IMR-90 (cell line): ENCODE results near the gene PCSK6. TPM values are rescaled to one million over a fixed set of nuclear protein-coding genes. Genes with fewer than 3 reads are reported as not detected.

Experiments used
- ATAC-seq: fragments of 200-7000 bp; cut with Tn5 transposase; 2 replicates; pipeline ENCODE4 v1.9.1; 2020; ENCODE audit warnings: low read depth, mild to moderate bottlenecking, moderate library complexity
- BruUV-seq: library from RNA; stranded (reverse); fragments of 400-500 nt; replicated peaks from 2 replicates; lab custom pipeline; 2021; lab: Mats Ljungman, UMichigan
- CTCF ChIA-PET: fragments of 300-600 bp; formaldehyde crosslinking; extraction: SDS; loops from one replicate; lab custom pipeline; 2021; ENCODE audit warnings: antibody characterized with exemption; lab: Yijun Ruan, JAX
- POLR2A ChIA-PET: fragments of 300-600 bp; sonication (Branson Sonifier 250); formaldehyde crosslinking; loops from one replicate; lab custom pipeline; 2022; ENCODE audit warnings: antibody characterized with exemption; ENCODE audit not compliant: unreplicated experiment; lab: Charles Lee
- DNase-seq: peaks from one replicate; pipeline ENCODE4 v3.0.0; 2013
- H2AFZ ChIP-seq: replicated peaks from 2 replicates; pipeline ENCODE3; 2013; ENCODE audit warnings: low read length, mild to moderate bottlenecking; ENCODE audit not compliant: poor library complexity
- H2AK5ac ChIP-seq: 2 replicates; pipeline ENCODE4 v1.6.1; 2013; ENCODE audit warnings: low read depth, low read length, inconsistent platforms
- H2AK9ac ChIP-seq: replicated peaks from 2 replicates; pipeline ENCODE3; 2013; ENCODE audit warnings: mild to moderate bottlenecking, low read depth, low read length, moderate library complexity; ENCODE audit not compliant: poor library complexity
- H2BK120ac ChIP-seq: 2 replicates; pipeline ENCODE4 v1.6.1; 2013; ENCODE audit warnings: low read depth, low read length, inconsistent platforms
- H2BK15ac ChIP-seq: 3 replicates; pipeline ENCODE4 v1.6.1; 2013; ENCODE audit warnings: low read depth, low read length, inconsistent platforms
- H2BK20ac ChIP-seq: 2 replicates; pipeline ENCODE4 v1.6.1; 2013; ENCODE audit warnings: low read depth, mild to moderate bottlenecking, inconsistent platforms, low read length, moderate library complexity
- H2BK5ac ChIP-seq: 2 replicates; pipeline ENCODE4 v1.6.1; 2013; ENCODE audit warnings: mild to moderate bottlenecking, low read depth, low read length, inconsistent platforms; ENCODE audit not compliant: poor library complexity, severe bottlenecking
- H3K14ac ChIP-seq: replicated peaks from 2 replicates; pipeline ENCODE4 v1.6.1; 2013; ENCODE audit warnings: low read depth, low read length, inconsistent platforms
- H3K18ac ChIP-seq: 2 replicates; pipeline ENCODE4 v1.6.1; 2013; ENCODE audit warnings: low read depth, low read length, control low read depth
- H3K23ac ChIP-seq: 2 replicates; pipeline ENCODE4 v1.6.1; 2013; ENCODE audit warnings: low read depth, low read length, inconsistent platforms
- H3K27ac ChIP-seq: 2 replicates; pipeline ENCODE4 v1.5.1; 2013; ENCODE audit warnings: mild to moderate bottlenecking, control low read depth, low read length; ENCODE audit not compliant: insufficient read depth
- H3K27me3 ChIP-seq: 2 replicates; pipeline ENCODE4 v1.6.1; 2013; ENCODE audit warnings: low read length; ENCODE audit not compliant: control insufficient read depth, insufficient read depth
- H3K36me3 ChIP-seq: 2 replicates; pipeline ENCODE4 v1.6.1; 2013; ENCODE audit warnings: low read length, mixed read lengths; ENCODE audit not compliant: control insufficient read depth, insufficient read depth
- H3K4ac ChIP-seq: 2 replicates; pipeline ENCODE4 v1.6.1; 2013; ENCODE audit warnings: low read depth, low read length, inconsistent platforms
- H3K4me1 ChIP-seq: 2 replicates; pipeline ENCODE4 v1.6.1; 2013; ENCODE audit warnings: low read length, mixed read lengths; ENCODE audit not compliant: control insufficient read depth, insufficient read depth
- H3K4me2 ChIP-seq: 2 replicates; pipeline ENCODE4 v1.6.1; 2013; ENCODE audit warnings: low read depth, mild to moderate bottlenecking, control low read depth, low read length, moderate library complexity
- H3K4me3 ChIP-seq: 2 replicates; pipeline ENCODE4 v1.5.1; 2013; ENCODE audit warnings: low read depth, mild to moderate bottlenecking, control low read depth, low read length, moderate library complexity; ENCODE audit not compliant: insufficient read depth
- H3K56ac ChIP-seq: 2 replicates; pipeline ENCODE4 v1.6.1; 2013; ENCODE audit warnings: low read length, inconsistent platforms; ENCODE audit not compliant: insufficient read depth; ENCODE audit errors: extremely low read depth
- H3K79me1 ChIP-seq, 2 experiments: 2 replicates each; pipeline ENCODE4 v1.6.1; 2013; ENCODE audit warnings: low read length in 2 of 2, inconsistent platforms in 1 of 2, low read depth in 1 of 2
- H3K9ac ChIP-seq: 2 replicates; pipeline ENCODE4 v1.6.1; 2013; ENCODE audit warnings: low read depth, low read length, control low read depth
- H3K9me1 ChIP-seq: 2 replicates; pipeline ENCODE4 v1.6.1; 2013; ENCODE audit warnings: low read length, inconsistent platforms; ENCODE audit not compliant: insufficient read depth
- H3K9me3 ChIP-seq: 2 replicates; pipeline ENCODE4 v1.6.1; 2013; ENCODE audit warnings: low read length; ENCODE audit not compliant: control insufficient read depth, insufficient read depth
- H4K20me1 ChIP-seq: 2 replicates; pipeline ENCODE4 v1.6.1; 2013; ENCODE audit warnings: low read length, inconsistent platforms; ENCODE audit not compliant: insufficient read depth
- H4K5ac ChIP-seq: 2 replicates; pipeline ENCODE4 v1.6.1; 2013; ENCODE audit warnings: mild to moderate bottlenecking, low read depth, low read length, control low read depth
- H4K8ac ChIP-seq, 2 experiments: 2 replicates each; pipeline ENCODE4 v1.6.1; 2013; ENCODE audit warnings: low read depth in 2 of 2, low read length in 2 of 2, control low read depth in 1 of 2, inconsistent platforms in 1 of 2
- H4K91ac ChIP-seq: 2 replicates; pipeline ENCODE4 v1.6.1; 2013; ENCODE audit warnings: low read depth, low read length, inconsistent platforms; ENCODE audit not compliant: insufficient read depth
- CEBPB ChIP-seq: IDR thresholded peaks from 2 replicates; pipeline ENCODE4 v1.6.1; 2012; ENCODE audit warnings: low read depth, low read length, improper control_type of control experiment
- CHD1 ChIP-seq: IDR thresholded peaks from 2 replicates; pipeline ENCODE4 v1.6.1; 2012; ENCODE audit warnings: low read depth, low read length, improper control_type of control experiment
- FOS ChIP-seq: fragments of 150-350 bp; IDR thresholded peaks from 2 replicates; pipeline ENCODE4 v1.6.1; 2016; ENCODE audit warnings: low read depth, low read length
- MAFK ChIP-seq: IDR thresholded peaks from 2 replicates; pipeline ENCODE4 v1.6.1; 2012; ENCODE audit warnings: low read depth, low read length, improper control_type of control experiment
- MXI1 ChIP-seq: IDR thresholded peaks from 2 replicates; pipeline ENCODE4 v1.6.1; 2012; ENCODE audit warnings: low read depth, mild to moderate bottlenecking, low read length, moderate library complexity, borderline replicate concordance
- SMC3 ChIP-seq: fragments of 150-350 bp; IDR thresholded peaks from 2 replicates; pipeline ENCODE4 v1.6.1; 2016; ENCODE audit warnings: low read depth, mild to moderate bottlenecking, antibody characterized with exemption, low read length, moderate library complexity
- WGBS, 2 experiments: methylation state at CpG; one replicate each; pipeline versions ENCODE4 v1.1.5 to v1.1.7; 2013; ENCODE audit warnings: missing lambda C conversion rate in 2 of 2; ENCODE audit not compliant: insufficient read length in 1 of 2; ENCODE audit errors: extremely low coverage in 2 of 2; 5-methylcytosine and 5-hydroxymethylcytosine counted together
- dilution Hi-C: fragments of 300-500 bp; cut with HindIII; formaldehyde crosslinking; loops from one replicate; pipeline ENCODE4 v1.14.3; 2018; ENCODE audit warnings: low sequenced_read_pairs; ENCODE audit not compliant: unreplicated experiment
- in situ Hi-C: fragments of 300-500 bp; cut with MboI; formaldehyde crosslinking; loops from 3 replicates; pipeline ENCODE4 v1.14.3; 2019; ENCODE audit warnings: low sequenced_read_pairs, inconsistent platforms, mixed read lengths
- intact Hi-C: fragments of 100-400 bp; cut with micrococcal nuclease; formaldehyde crosslinking; loops from 2 replicates; pipeline ENCODE4 v1.10.0; 2022
- polyA plus RNA-seq, 3 experiments: library from polyadenylated mRNA; depleted of rRNA; stranded (reverse); fragments of >200 nt; gene quantifications; 2 replicates each; pipeline ENCODE4 v1.2.3, GENCODE V29; 2012; ENCODE audit warnings: low replicate concordance in 1 of 3
- total RNA-seq: library from RNA; depleted of rRNA; stranded (reverse); fragments of >200 nt; gene quantifications from 2 replicates; pipeline ENCODE4 v1.2.3, GENCODE V29; 2012

PCSK6 gene
- total and polyA plus RNA-seq, 2 of the 4 experiments (the other 2 are of a cell fraction): not detected

DNA sequence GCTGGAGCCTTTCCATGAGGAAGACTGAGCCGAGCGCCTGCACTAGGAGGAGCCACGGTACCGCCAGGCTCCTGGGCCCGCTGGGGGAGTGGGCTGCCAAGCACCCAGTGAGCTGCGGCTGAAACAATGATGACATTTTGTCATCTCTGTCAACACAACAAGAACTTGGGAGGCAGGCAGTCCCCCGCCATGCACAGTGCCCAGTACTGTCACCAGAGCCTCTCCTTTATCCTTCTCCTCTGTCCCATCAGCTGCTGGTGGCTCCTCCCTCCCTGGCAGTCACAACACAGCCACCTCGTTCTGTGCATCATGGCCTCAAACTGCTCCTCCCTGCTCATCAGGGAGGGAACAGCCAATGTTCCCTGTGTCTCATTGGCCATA, 34.0 kb upstream of the PCSK6 start:
- dilution Hi-C loops: no loop called here
- in situ Hi-C loops: no loop called here

More for the DNA sequence above, 34.0 kb upstream of the PCSK6 start:
- Histone ChIP-seq H3K56ac (no peak overlapping the region), H3K27me3 (peaks cover 22% of the 10 kb centered on the region), H4K5ac (no peak overlapping the region), H2AFZ (no peak overlapping the region), H2BK15ac (no peak overlapping the region), H3K4ac (no peak overlapping the region), H2AK5ac (no peak overlapping the region), H4K91ac (no peak overlapping the region), H2BK5ac (no peak overlapping the region), H2BK20ac (no peak overlapping the region), H3K4me1 (no peaks in the 10 kb centered on the region), H3K23ac (no peak overlapping the region), H3K36me3 (no peaks in the 10 kb centered on the region), H3K9ac (no peak overlapping the region), H3K9me3 (no peaks in the 10 kb centered on the region), H3K14ac (no peak overlapping the region), H3K4me3 (no peak overlapping the region), H3K18ac (no peak overlapping the region), H3K79me1 (no peaks in the 10 kb centered on the region), H3K9me1 (no peaks in the 10 kb centered on the region), H3K4me2 (no peak overlapping the region), H4K8ac (no peak overlapping the region), H3K27ac (no peak overlapping the region), H2BK120ac (no peak overlapping the region), H4K20me1 (no peaks in the 10 kb centered on the region), H2AK9ac (no peak overlapping the region)
- ATAC-seq (no peak), DNase-seq (no peak)
- 53% methylated on average over 7 of the region's 8 CpGs; no CpG with 5 or more reads in 1 of the 2 experiments for WGBS, 2 experiments
- POLR2A ChIA-PET: no interaction called here
- no TSS peak for BruUV-seq
- no peak for TF ChIP-seq MXI1
- no peak for TF ChIP-seq CHD1
- TF ChIP-seq FOS: no peak
- no peak for TF ChIP-seq CEBPB
- no peak for TF ChIP-seq MAFK
- TF ChIP-seq SMC3: no peak
- CTCF ChIA-PET: no interaction called here
- intact Hi-C loops: no loop called here
